GM18498 (cell line): ENCODE data around the gene CDH2.
"Not testable (repeated sequence)": the region's sequence is repeated elsewhere in the genome, so short reads cannot be mapped to it uniquely, and the experiment has no call there.

ENCODE experiments used
- ATAC-seq: cut with Tn5 transposase; IDR thresholded peaks from one replicate; pipeline ENCODE4 v1.9.1; 2021; ENCODE audit warnings: mild to moderate bottlenecking, moderate library complexity; ENCODE audit not compliant: unreplicated experiment

CDH2 gene

DNA sequence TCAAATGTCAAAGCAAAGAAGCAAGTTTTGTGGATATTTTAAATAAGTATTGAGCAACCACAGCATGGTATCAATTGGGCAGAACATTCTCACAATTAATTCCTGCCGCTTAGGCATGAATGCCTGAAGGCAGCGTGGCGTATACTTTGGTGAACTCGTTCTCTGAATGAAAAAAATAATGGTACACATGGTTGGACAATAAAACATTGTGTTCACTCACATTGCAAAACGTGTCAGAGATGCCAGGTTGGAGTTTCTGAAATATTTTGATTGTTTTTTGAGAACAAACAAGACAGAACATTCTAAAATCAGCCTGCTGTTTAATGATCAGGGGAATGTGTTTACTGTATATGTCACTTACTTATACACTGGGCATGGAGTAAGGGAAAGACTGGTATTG lies 254.2 kb downstream of the CDH2 start:
- no peak for ATAC-seq

DNA sequence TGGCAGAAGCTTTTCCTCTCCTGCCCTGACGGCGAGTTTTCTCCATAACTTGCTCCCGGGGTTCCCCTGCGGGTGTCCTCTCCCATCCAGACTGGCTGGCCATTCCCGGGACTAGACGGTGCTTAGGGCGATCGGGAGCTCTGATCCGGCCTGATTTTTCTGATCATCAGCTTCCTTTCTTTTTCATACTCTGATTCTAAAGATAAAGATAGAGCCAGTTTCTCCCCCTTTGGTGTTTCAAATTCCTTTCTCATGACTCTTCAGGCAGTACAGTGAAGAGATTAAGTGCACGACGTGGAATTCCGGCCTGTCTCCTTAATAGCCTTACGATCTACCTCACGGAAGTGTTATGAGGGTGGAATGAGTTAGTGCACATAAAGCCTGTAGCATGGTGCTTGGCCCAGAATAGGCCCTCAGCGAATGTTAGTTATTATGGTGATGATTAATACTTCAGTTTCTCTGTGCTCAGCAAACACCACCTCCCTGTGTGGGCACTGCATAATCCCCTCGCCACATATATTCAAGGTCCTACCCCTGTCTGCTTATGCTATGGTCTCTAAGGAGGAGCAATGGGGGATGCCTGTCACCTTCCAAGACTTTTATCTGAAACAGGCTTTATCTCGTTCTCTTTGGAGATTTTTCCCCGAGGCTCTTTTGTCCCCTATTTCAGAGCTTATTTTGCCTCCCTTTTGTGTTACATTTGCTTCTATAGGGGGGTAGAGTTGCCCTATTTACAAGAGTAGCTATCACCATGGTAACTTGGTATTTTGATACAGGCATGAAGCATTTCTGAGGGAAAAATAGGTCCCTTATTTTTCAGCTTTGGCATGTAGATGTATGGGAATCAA lies 254.8 kb downstream of the CDH2 start:
- no peak for ATAC-seq

DNA sequence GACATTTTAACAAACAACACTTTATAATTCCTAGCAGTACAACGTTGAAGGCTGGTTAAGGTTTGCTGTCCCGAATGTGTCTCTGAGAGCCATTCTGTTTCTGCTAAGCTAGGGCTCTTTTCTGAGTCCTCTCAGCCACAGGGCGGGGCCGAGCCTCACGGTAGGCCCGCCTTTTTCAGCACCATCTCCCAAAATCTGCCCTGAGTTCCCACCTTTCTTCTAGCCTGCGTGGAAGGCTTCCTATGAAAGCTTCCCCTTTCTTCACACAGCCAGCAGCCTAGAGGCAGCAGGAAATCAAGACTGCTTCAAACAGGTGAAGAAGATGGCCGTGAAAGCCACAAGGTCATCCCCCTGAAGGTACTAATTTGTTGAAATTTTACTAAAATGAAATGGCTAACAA lies 255.5 kb downstream of the CDH2 start:
- no peak for ATAC-seq

DNA sequence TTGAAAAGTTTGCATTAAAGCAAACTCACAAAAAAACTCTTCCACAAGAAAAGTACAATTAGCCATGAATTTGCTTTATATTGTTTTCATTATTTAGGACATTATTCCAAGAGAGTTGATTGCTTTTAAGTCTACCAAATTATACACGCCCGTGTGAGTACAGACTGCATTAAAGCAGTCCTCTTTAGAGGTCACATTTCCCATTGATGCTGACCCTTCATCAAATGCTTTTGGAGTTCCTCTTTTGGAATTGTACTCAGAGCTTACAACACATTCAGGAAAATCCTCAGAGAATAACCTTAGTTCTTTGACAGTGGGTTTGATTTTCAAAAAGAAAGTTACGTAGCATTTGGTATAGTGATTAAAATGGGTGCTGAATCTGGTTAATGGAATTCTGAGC lies 256.1 kb downstream of the CDH2 start:
- ATAC-seq, result no peak

DNA sequence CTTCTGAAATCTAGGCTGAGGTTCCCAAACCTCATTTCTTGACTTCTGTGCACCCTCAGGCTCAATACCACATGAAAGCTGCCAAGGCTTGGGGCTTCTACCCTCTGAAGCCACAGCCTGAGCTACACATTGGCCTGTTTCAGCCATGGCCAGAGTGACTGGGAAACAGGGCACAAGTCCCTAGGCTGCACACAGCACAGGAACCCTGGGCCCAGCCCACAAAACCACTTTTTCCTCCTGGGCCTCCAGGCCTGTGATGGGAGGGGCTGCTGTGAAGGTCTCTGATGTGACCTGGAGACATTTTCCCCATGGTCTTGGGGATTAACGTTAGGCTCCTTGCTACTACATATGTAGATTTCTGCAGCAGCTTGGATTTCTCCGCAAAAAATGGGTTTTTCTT lies 270.7 kb downstream of the CDH2 start:
- not testable (repeated sequence) for ATAC-seq

DNA sequence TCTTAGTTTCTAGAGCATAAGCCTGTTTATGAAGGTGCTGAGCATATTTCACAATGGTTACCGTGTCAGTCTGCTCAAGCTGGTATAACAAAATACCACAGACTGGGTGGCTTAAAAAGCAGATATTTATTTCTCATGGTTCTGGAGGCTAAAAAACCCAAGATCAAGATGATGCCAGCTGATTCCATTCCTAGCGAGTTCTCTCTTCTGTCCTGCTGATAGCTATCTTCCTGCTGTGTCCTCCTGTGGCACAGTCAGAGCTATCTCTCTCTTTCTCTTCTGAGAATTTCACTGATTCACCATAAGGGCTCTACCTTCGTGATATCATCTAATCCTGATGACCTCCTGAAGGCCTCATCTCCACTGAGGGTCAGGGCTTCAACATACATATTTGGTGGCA lies 273.0 kb downstream of the CDH2 start:
- ATAC-seq, result no peak

DNA sequence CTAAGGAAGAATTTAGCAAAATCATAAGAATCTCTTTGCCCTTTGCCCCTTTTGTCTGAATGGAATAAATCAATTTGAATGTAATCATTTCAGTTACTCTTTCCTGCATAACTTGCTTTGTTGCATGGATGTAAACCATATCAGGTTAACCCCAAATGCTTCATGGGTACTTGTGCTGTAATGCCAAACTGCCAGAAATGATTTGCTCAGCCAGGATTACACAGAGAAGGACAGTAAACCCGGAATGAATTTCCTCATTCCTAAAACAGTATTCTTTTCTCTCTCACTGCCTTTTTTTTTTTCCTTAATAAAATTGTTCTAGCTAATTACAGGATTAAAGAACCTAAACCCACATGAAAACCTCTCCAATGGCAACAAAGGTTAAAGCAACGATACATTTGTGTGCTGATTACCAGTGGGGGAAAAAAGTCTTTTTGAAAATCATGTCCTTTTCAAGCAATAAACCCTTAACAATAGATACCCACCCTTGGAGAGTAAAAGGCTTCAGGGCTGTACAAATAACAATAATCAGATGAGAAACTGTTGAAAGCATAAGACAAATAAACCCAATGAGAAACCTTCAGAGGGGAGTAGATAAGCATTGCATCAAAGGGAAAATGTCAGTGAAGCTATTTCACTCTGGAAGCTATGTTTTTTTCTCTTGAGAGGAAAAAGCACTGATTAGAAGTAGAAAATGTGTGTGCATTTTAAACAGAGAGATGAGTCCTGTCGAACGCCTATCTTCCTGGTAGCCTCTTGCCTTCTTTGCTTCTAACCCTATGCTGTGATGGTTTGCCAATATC lies 275.3 kb downstream of the CDH2 start:
- ATAC-seq, result no peak
